GM12872 (cell line): Measurements from ENCODE around the gene GPR151.

Source experiments
- TF ChIP-seq, protein P1 (sequence below): IDR thresholded peaks from 3 replicates; pipeline ENCODE4 v1.5.1; 2011; ENCODE audit warnings: low read depth, mild to moderate bottlenecking, low read length, moderate library complexity; ENCODE audit not compliant: insufficient read depth

The GPR151 gene

DNA sequence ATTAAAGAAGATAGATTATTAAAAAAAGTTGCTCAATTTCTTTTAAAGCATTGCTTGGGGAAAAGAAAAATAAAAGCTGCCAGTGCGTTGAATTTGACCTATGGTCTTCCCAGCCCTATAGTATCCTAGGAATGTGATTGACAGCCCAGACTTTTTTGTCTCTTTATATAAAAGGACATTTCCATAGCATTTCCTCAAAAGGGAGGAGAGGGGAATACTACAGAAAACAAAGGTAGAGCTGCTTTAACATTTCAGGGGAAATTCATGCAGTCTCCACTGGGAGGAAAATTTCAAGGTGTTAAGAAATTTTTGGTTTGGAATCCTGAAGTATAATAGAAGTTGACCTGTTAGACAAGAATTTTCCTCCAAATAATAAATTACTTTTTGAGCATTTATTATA, 17.9 kb upstream of the GPR151 start:
- TF ChIP-seq, protein P1, sequence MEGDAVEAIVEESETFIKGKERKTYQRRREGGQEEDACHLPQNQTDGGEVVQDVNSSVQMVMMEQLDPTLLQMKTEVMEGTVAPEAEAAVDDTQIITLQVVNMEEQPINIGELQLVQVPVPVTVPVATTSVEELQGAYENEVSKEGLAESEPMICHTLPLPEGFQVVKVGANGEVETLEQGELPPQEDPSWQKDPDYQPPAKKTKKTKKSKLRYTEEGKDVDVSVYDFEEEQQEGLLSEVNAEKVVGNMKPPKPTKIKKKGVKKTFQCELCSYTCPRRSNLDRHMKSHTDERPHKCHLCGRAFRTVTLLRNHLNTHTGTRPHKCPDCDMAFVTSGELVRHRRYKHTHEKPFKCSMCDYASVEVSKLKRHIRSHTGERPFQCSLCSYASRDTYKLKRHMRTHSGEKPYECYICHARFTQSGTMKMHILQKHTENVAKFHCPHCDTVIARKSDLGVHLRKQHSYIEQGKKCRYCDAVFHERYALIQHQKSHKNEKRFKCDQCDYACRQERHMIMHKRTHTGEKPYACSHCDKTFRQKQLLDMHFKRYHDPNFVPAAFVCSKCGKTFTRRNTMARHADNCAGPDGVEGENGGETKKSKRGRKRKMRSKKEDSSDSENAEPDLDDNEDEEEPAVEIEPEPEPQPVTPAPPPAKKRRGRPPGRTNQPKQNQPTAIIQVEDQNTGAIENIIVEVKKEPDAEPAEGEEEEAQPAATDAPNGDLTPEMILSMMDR: no peak

DNA sequence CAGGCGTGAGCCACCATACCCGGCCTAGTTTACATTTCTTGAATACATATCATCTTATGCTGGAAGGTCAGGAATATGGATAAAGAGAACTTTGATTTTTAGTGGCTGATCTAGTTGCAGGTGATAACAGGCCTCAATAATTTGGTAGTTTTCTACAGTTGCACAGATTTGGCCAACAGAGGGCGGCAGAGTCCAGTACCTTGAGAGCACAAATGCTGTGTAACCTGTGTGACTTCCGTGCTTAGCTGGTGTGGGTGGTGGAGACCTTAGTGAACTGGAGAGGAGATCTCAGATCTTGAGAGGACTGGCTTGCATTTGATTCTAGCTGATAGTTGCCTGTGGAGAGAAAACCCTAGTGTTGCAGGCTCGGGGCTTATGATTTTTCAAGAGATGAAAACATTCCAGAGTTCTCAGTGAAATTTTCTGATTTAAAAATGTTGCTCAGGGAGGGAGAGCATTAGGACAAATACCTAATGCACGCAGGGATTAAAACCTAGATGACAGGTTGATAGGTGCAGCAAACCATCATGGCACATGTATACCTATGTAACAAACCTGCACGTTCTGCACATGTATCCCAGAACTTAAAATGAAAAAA, 17.4 kb upstream of the GPR151 start:
- TF ChIP-seq, protein P1: peak; percentile 86

DNA sequence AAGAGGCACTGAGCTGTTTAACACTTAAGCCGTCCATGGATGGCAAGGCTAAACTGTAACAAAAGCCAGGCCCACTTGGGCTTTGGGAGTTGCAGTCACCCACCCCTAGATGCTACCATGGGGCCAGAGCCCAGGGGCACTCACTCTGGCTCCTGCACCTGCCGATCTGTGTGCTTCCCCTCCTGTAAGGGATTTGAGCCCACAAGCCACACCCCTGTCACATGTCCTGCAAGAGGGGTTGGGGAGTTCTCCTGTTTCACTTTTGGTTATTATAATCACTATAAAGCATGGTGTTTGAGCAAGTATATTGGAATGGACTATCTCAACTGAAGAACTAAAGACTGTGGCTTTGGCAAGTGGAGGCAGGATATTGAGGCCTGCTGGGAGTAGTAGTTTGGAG, 14.0 kb upstream of the GPR151 start:
- TF ChIP-seq, protein P1: no peak

DNA sequence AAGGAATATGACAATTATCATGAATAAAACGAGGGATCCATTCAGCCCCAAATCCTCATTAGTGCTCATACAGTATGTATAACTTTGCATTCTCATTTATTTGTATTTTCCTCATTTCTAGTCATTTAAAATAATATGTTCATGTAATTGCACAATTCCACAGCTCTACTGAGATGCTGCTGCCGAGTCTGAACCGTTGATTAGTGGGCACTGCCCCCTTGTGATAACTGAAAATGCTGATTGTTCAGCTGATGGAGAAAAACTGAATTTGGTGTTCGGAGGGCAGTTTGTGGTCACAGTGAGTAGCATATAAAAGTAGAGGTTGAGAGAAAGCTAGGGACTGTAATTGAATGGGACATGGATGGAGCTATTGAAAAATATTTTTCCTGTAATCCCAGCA, 12.2 kb upstream of the GPR151 start:
- TF ChIP-seq, protein P1: no peak

DNA sequence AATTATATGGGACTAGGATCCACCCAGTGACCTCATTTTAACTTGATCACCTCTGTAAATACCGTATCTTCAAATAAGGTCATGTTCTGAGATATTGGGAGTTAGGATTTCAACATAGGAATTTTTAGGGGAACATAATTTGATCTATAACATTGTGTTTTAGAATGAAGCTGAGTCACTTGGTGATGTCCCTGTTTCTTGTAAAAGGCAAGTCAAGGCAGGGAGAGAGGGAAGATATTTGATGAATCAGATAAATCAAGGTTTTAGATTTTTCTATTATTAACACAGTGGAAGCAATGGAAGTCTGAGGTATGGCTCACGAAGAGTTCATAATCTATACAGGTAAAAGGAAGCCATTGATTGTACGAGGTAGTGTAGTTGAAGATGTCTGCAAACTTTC, 11.8 kb upstream of the GPR151 start:
- TF ChIP-seq, protein P1: no peak

DNA sequence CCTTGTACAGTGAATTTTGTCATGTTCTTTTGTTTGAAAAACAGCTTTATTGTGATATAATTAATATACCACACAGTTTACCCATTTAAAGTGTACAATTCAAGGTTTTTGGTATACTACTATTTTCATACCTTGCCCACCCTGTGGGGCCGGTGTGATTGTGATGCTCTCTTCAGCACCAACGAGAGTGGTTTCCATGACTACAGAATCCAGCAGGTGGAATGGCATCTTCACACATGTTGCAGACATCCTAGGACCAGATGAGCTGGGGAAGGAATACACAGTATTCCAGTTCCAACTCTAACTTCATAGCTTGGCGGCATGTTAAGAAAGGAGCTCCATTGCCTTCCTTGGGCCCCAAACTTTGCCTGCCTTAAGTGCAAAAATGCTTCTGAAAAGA, 7.7 kb upstream of the GPR151 start:
- TF ChIP-seq, protein P1: no peak

DNA sequence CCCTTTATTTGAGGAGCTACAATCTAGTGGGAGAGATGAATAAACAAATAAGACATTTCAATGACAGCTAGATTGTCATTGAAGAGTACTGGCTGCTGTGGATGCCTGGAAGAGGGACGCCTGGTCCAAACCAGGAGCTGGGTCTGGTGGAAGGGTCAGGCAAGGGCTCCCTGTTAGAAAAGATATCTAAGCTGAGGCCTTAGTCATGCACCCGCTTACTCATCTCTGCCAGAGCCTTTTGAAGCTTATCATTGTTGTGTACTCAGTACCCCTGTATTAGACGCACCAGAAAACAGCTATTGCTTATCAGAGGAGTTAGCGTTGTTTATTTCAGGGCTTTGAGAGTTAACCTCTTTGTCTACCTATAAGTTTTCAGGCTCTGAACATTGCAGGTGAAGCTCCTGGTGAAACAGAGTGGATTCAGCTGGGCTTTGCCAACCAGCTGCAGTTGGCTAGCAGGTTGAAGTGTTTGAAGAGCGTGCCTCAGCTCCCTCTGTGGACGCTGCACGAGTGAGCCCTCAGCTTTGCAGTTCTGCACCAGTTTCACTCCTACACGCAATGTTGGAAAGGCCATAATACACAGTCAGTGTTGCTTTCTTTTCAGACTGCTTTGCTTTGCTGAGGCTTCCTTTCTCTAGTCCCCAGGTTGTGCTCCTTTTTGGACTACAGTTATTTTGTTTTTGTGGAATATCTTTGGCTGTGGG, 5.6 kb upstream of the GPR151 start:
- TF ChIP-seq, protein P1: no peak
